WTC11 (cell line): ENCODE measurements around the gene SMIM38. TPM values are rescaled to one million over a fixed set of nuclear protein-coding genes. Genes with fewer than 3 reads are reported as not detected.

Experiments used
- ATAC-seq: fragments of 200-7000 bp; cut with Tn5 transposase; 2 replicates; pipeline ENCODE4 v1.10.0; 2021; ENCODE audit warnings: mild to moderate bottlenecking, moderate library complexity
- CTCF ChIA-PET: fragments of 300-600 bp; sonication (Branson Sonifier 250); formaldehyde crosslinking; loops from one replicate; lab custom pipeline; 2021; ENCODE audit warnings: antibody characterized with exemption; lab: Charles Lee
- POLR2A ChIA-PET: fragments of 350-600 bp; sonication (Branson Sonifier 250); formaldehyde crosslinking; loops from one replicate; lab custom pipeline; 2021; ENCODE audit warnings: antibody characterized with exemption; lab: Charles Lee
- DNase-seq: peaks from one replicate; pipeline ENCODE4 v3.0.0; 2021; ENCODE audit warnings: low spot score
- H3K27ac Mint-ChIP-seq: 2 replicates; pipeline ENCODE4 v1.8.0; 2021; ENCODE audit warnings: mixed read lengths
- H3K27me3 Mint-ChIP-seq: 2 replicates; pipeline ENCODE4 v1.8.0; 2021; ENCODE audit warnings: low read depth, mild to moderate bottlenecking, moderate library complexity, mixed read lengths
- H3K36me3 Mint-ChIP-seq: 2 replicates; pipeline ENCODE4 v1.8.0; 2021; ENCODE audit warnings: mixed read lengths
- H3K4me1 Mint-ChIP-seq: 2 replicates; pipeline ENCODE4 v1.8.0; 2022; ENCODE audit warnings: mixed read lengths
- H3K4me3 Mint-ChIP-seq: 2 replicates; pipeline ENCODE4 v1.8.0; 2021; ENCODE audit warnings: mild to moderate bottlenecking, moderate library complexity, mixed read lengths
- H3K9me3 Mint-ChIP-seq: 2 replicates; pipeline ENCODE4 v1.8.0; 2021; ENCODE audit warnings: mixed read lengths
- ARID4B ChIP-seq: sonication (generic); formaldehyde crosslinking; IDR thresholded peaks from 2 replicates; pipeline ENCODE4 v1.8.0; 2023; ENCODE audit warnings: missing genetic modification reagents, mild to moderate bottlenecking, borderline replicate concordance
- CREM ChIP-seq: sonication (generic); formaldehyde crosslinking; IDR thresholded peaks from 2 replicates; pipeline ENCODE4 v1.8.1; 2022; ENCODE audit warnings: mild to moderate bottlenecking, missing genetic modification reagents, moderate library complexity
- E2F1 ChIP-seq: sonication (generic); formaldehyde crosslinking; IDR thresholded peaks from 2 replicates; pipeline ENCODE4 v1.8.0; 2022; ENCODE audit warnings: mild to moderate bottlenecking, missing genetic modification reagents
- EMX1 ChIP-seq: fragments of 250-450 bp; sonication (Bioruptor Pico); IDR thresholded peaks from 2 replicates; pipeline ENCODE4 v1.8.0; 2021; ENCODE audit warnings: mild to moderate bottlenecking
- ERG ChIP-seq: fragments of 250-450 bp; sonication (Bioruptor Pico); IDR thresholded peaks from 2 replicates; pipeline ENCODE4 v1.8.0; 2021; ENCODE audit warnings: mild to moderate bottlenecking
- ETV6 ChIP-seq: sonication (generic); formaldehyde crosslinking; IDR thresholded peaks from 2 replicates; pipeline ENCODE4 v1.8.1; 2022; ENCODE audit warnings: mild to moderate bottlenecking, missing genetic modification reagents
- HMGA2 ChIP-seq: fragments of 250-450 bp; sonication (Bioruptor Pico); IDR thresholded peaks from 2 replicates; pipeline ENCODE4 v1.4.0; 2021; ENCODE audit warnings: mild to moderate bottlenecking, moderate library complexity
- NR1H2 ChIP-seq: sonication (generic); formaldehyde crosslinking; IDR thresholded peaks from 2 replicates; pipeline ENCODE4 v1.9.0; 2021; ENCODE audit warnings: mild to moderate bottlenecking, moderate library complexity, missing genetic modification reagents
- SMAD3 ChIP-seq: sonication (generic); formaldehyde crosslinking; IDR thresholded peaks from 2 replicates; pipeline ENCODE4 v1.8.0; 2022; ENCODE audit warnings: missing genetic modification reagents, mild to moderate bottlenecking, borderline replicate concordance
- TEAD1 ChIP-seq: sonication (generic); formaldehyde crosslinking; IDR thresholded peaks from 2 replicates; pipeline ENCODE4 v1.8.0; 2022; ENCODE audit warnings: mild to moderate bottlenecking, missing genetic modification reagents
- TP53 ChIP-seq: sonication (generic); formaldehyde crosslinking; IDR thresholded peaks from 2 replicates; pipeline ENCODE4 v1.8.1; 2023; ENCODE audit warnings: mild to moderate bottlenecking, missing genetic modification reagents
- ZNF232 ChIP-seq: sonication (generic); formaldehyde crosslinking; IDR thresholded peaks from 2 replicates; pipeline ENCODE4 v1.8.0; 2022; ENCODE audit warnings: mild to moderate bottlenecking, missing genetic modification reagents
- ZNF396 ChIP-seq: fragments of 250-450 bp; sonication (Bioruptor Pico); IDR thresholded peaks from 2 replicates; pipeline ENCODE4 v1.8.0; 2021; ENCODE audit warnings: mild to moderate bottlenecking, moderate library complexity, borderline replicate concordance
- ZNF416 ChIP-seq: fragments of 250-450 bp; sonication (Bioruptor Pico); IDR thresholded peaks from 2 replicates; pipeline ENCODE4 v1.9.0; 2021; ENCODE audit warnings: mild to moderate bottlenecking, inconsistent platforms
- ZNF425 ChIP-seq: fragments of 250-450 bp; sonication (Bioruptor Pico); conservative IDR thresholded peaks from 2 replicates; pipeline ENCODE4 v1.9.0; 2021; ENCODE audit warnings: mild to moderate bottlenecking
- ZNF532 ChIP-seq: fragments of 250-450 bp; sonication (Bioruptor Pico); IDR thresholded peaks from 2 replicates; pipeline ENCODE4 v1.9.0; 2021; ENCODE audit warnings: mild to moderate bottlenecking, borderline replicate concordance
- total RNA-seq: library from RNA; stranded (reverse); gene quantifications from 3 replicates; pipeline ENCODE4 v1.2.3, GENCODE V29; 2021

The SMIM38 gene
- total RNA-seq, 1 experiment from 2014 or later = 0.39 TPM

GRCh38 chr11:69198891-69199582, 43.3 kb downstream of the SMIM38 start:
- H3K4me1 Mint-ChIP-seq = peaks cover 4% of the 10 kb centered on the region
- ChIA-PET CTCF (interaction anchor here (2.4 kb wide), 1 partner anchor 67 kb away, joined by 15 read pairs; no protein-coding TSS in a partner anchor), POLR2A (no interaction called here)
- no peaks in the 10 kb centered on the region for H3K36me3 Mint-ChIP-seq
- DNase-seq = no peak
- H3K9me3 Mint-ChIP-seq = peaks cover 18% of the 10 kb centered on the region
- no peak for ATAC-seq
- no peaks in the 10 kb centered on the region; the same call in 1 of the 2 replicates for H3K27me3 Mint-ChIP-seq
- no peak overlapping the region for H3K27ac Mint-ChIP-seq
- no peak overlapping the region for H3K4me3 Mint-ChIP-seq
- TF ChIP-seq CREM (CRISPR knock-in tag) = no peak
- no peak for TF ChIP-seq TEAD1 (CRISPR knock-in tag)
- TF ChIP-seq NR1H2 (CRISPR knock-in tag) = no peak
- no peak for TF ChIP-seq ARID4B (CRISPR knock-in tag)
- no peak for TF ChIP-seq SMAD3 (CRISPR knock-in tag)
- no peak for TF ChIP-seq ETV6 (CRISPR knock-in tag)
- no peak for TF ChIP-seq ZNF232 (CRISPR knock-in tag)
- TF ChIP-seq ZNF532 = no peak
- TF ChIP-seq ZNF416 = no peak
- no peak for TF ChIP-seq TP53 (CRISPR knock-in tag)
- no peak for TF ChIP-seq E2F1
- TF ChIP-seq ZNF425 (CRISPR knock-in tag) = no peak
- TF ChIP-seq HMGA2 (CRISPR knock-in tag) = no peak
- TF ChIP-seq ERG (CRISPR knock-in tag) = no peak
- no peak for TF ChIP-seq ZNF396
- TF ChIP-seq EMX1 (CRISPR knock-in tag) = no peak
